H1 (cell line): ENCODE results near the gene ZNF609.

Experiments used
- BRCA1 ChIP-seq: IDR thresholded peaks from 2 replicates; pipeline ENCODE4 v1.6.1; 2012; ENCODE audit warnings: low read depth, low read length, improper control_type of control experiment
- JUN ChIP-seq: IDR thresholded peaks from 2 replicates; pipeline ENCODE4 v1.6.1; 2011; ENCODE audit warnings: low read depth, mild to moderate bottlenecking, improper control_type of control experiment, low read length
- JUND ChIP-seq: IDR thresholded peaks from 2 replicates; pipeline ENCODE4 v1.6.1; 2011; ENCODE audit warnings: mild to moderate bottlenecking, improper control_type of control experiment, low read length
- POLR2A ChIP-seq, 2 experiments: IDR thresholded peaks; 1 replicate in 1 of 2; 2 replicates in 1 of 2; pipeline ENCODE4 v1.6.1; 2011; ENCODE audit warnings: low read depth in 2 of 2, low read length in 2 of 2, mild to moderate bottlenecking in 2 of 2; ENCODE audit errors: control extremely low read depth in 1 of 2
- TEAD4 ChIP-seq: IDR thresholded peaks from 2 replicates; pipeline ENCODE4 v1.6.1; 2012; ENCODE audit warnings: low read depth, low read length, inconsistent platforms, mixed read lengths

GRCh38 chr15:64429448-64429847, 30.9 kb upstream of the ZNF609 start:
- TF ChIP-seq POLR2A (IDR thresholded peaks at IDR 0.05; ENCODE audit: control extremely low read depth in 1 of 2, low read depth in 2 of 2, low read length in 2 of 2) (no peak), JUN (no peak), BRCA1 (no peak), TEAD4 (no peak), JUND (no peak)
